ENCODE results near the gene AMFR.

AMFR gene

GRCh38 chr16:56328276-56329022 lies 96.9 kb downstream of the AMFR start:
- H3K4me3 ChIP-seq (ENCODE audit: low read depth, low read length) = no peak overlapping the region

DNA sequence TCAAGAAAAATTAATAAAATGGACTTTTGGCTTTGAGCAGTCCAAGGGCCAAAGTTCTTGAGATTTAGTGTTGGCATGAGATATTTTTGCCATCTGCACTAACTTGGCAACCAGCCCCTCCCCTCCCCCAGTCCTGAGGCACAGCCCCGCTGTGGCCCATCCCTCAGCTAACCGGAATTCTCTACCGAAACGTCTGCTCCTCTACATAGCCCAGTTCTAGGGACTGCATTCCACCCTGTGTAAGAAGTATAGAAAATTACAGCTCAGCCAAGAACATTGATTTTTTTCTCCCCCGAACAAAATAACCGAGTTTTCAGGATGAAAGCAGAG lies 97.5 kb downstream of the AMFR start:
- DNase-seq (ENCODE audit: low read depth) = no peak
- no peak overlapping the region for H3K4me3 ChIP-seq (ENCODE audit: low read depth, low read length)
- TF ChIP-seq, protein P1, sequence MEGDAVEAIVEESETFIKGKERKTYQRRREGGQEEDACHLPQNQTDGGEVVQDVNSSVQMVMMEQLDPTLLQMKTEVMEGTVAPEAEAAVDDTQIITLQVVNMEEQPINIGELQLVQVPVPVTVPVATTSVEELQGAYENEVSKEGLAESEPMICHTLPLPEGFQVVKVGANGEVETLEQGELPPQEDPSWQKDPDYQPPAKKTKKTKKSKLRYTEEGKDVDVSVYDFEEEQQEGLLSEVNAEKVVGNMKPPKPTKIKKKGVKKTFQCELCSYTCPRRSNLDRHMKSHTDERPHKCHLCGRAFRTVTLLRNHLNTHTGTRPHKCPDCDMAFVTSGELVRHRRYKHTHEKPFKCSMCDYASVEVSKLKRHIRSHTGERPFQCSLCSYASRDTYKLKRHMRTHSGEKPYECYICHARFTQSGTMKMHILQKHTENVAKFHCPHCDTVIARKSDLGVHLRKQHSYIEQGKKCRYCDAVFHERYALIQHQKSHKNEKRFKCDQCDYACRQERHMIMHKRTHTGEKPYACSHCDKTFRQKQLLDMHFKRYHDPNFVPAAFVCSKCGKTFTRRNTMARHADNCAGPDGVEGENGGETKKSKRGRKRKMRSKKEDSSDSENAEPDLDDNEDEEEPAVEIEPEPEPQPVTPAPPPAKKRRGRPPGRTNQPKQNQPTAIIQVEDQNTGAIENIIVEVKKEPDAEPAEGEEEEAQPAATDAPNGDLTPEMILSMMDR (IDR thresholded peaks at IDR 0.05; ENCODE audit: control insufficient read depth, extremely low read depth, insufficient read depth) = no peak

More at GRCh38 chr16:56328276-56329022, 96.9 kb downstream of the AMFR start:
- no peak for DNase-seq (ENCODE audit: low read depth)
- TF ChIP-seq, protein P1 (IDR thresholded peaks at IDR 0.05; ENCODE audit: control insufficient read depth, extremely low read depth, insufficient read depth) = no peak

DNA sequence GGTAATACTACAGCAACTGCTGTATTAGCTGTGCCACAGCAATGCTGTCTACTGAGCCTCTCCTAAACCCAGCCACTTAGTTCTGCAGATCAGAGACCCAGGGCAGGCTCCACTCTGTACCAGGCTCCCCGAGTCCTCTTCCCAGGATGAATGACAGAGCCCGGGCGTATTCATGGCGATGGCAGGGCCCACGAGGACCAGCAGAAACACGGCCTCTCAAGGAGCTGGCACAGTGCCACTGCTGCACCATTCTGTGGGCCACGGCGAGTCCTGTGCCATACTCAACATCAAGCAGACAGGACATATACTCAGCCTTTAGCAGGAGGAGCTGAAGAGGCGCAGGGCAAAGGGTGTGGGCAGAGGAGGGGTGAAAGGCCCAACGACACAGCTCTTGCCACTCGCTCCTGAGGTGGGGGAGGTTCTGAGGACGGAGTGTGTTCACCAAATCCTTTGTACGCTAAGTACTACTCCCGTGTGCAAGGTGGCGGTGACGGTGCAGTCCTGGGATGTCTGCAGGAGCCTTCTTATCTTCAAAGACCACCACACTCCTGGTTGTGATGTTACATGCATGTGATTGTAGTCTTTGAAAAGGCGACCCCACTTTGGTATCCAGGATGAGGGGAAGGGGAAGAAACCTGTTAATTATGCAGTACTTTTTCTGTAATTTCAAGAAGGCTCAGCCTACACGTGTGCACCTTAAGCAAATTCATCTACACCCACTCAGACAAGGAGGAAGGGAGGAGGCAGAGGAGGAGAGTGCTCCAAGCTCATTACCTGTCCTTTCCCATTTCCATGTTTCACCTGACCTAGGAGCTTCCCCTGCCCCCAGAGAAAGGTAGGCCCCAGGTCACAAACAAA lies 98.0 kb downstream of the AMFR start:
- DNase-seq (ENCODE audit: low read depth) = no peak
- TF ChIP-seq, protein P1 (IDR thresholded peaks at IDR 0.05; ENCODE audit: control insufficient read depth, extremely low read depth, insufficient read depth) = no peak
- no peak overlapping the region for H3K4me3 ChIP-seq (ENCODE audit: low read depth, low read length)

- TF ChIP-seq, protein P1 (IDR thresholded peaks at IDR 0.05; ENCODE audit: control insufficient read depth, extremely low read depth, insufficient read depth) = no peak
- no peak for DNase-seq (ENCODE audit: low read depth)
- no peak overlapping the region for H3K4me3 ChIP-seq (ENCODE audit: low read depth, low read length)
Observed at GRCh38 chr16:56325956-56326355, 99.4 kb downstream of the AMFR start.

DNA sequence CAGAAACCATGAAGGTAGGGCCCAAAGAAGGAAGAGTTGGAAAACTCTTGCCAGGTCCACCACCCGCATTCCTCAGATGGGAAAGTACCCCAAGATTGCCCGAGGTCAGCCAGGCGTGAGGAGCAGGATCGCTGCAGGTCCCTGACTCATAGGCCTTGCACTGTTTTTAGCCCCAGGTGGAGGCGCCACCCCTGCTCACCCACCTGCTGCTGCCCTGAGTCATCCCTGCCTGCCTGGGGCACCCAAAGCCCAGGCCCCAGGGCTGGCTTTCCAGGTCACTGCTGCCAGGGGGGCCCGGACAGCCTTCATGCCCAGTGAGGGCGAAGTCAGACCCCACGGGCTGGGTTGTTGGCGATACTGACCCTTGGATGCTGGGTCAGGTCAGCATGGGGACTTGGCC lies 100.9 kb downstream of the AMFR start:
- TF ChIP-seq, protein P1 (IDR thresholded peaks at IDR 0.05; ENCODE audit: control insufficient read depth, extremely low read depth, insufficient read depth) = no peak
- no peak overlapping the region for H3K4me3 ChIP-seq (ENCODE audit: low read depth, low read length)
- no peak for DNase-seq (ENCODE audit: low read depth)

GRCh38 chr16:56321571-56321970 lies 103.8 kb downstream of the AMFR start:
- TF ChIP-seq, protein P1 (IDR thresholded peaks at IDR 0.05; ENCODE audit: control insufficient read depth, extremely low read depth, insufficient read depth) = no peak
- no peak for DNase-seq (ENCODE audit: low read depth)
- no peak overlapping the region for H3K4me3 ChIP-seq (ENCODE audit: low read depth, low read length)

All from LNCaP clone FGC (cell line).